Activated CD8-positive, alpha-beta T cell treated with anti-CD3 and anti-CD28 coated beads for 36 hours (primary cell): ENCODE measurements around the gene FOXJ2. TPM values are rescaled to one million over a fixed set of nuclear protein-coding genes. Genes with fewer than 3 reads are reported as not detected.

Experiments used
- ATAC-seq: fragments of 200-7000 bp; cut with Tn5 transposase; one replicate; pipeline ENCODE4 v1.10.0; 2021; ENCODE audit warnings: mild to moderate bottlenecking, moderate library complexity
- CTCF ChIA-PET: fragments of 350-600 bp; sonication (Branson Sonifier 250); formaldehyde crosslinking; loops from one replicate; lab custom pipeline; 2021; ENCODE audit warnings: antibody characterized with exemption; lab: Charles Lee
- POLR2A ChIA-PET: fragments of 350-600 bp; sonication (Branson Sonifier 250); formaldehyde crosslinking; loops from one replicate; lab custom pipeline; 2021; ENCODE audit warnings: antibody characterized with exemption; lab: Charles Lee
- DNase-seq: peaks from one replicate; pipeline ENCODE4 v3.0.0-alpha.2; 2020
- H3K27ac Mint-ChIP-seq: one replicate; pipeline ENCODE4 v1.8.0; 2021; ENCODE audit warnings: mild to moderate bottlenecking, mixed read lengths
- H3K27me3 Mint-ChIP-seq: one replicate; pipeline ENCODE4 v1.8.0; 2021; ENCODE audit warnings: mixed read lengths
- H3K36me3 Mint-ChIP-seq: one replicate; pipeline ENCODE4 v1.8.0; 2021; ENCODE audit warnings: low read depth, mixed read lengths
- H3K4me1 Mint-ChIP-seq: one replicate; pipeline ENCODE4 v1.8.0; 2021; ENCODE audit warnings: low read depth, mixed read lengths
- H3K4me3 Mint-ChIP-seq: one replicate; pipeline ENCODE4 v1.8.0; 2021; ENCODE audit warnings: mild to moderate bottlenecking, moderate library complexity, mixed read lengths
- H3K9me3 Mint-ChIP-seq: one replicate; pipeline ENCODE4 v1.8.0; 2021; ENCODE audit warnings: mixed read lengths
- intact Hi-C: fragments of 100-400 bp; cut with micrococcal nuclease; formaldehyde crosslinking; loops from one replicate; pipeline ENCODE4 v1.10.0; 2022
- total RNA-seq, 2 experiments: library from RNA; stranded (reverse); gene quantifications; one replicate each; pipeline ENCODE4 v1.2.3, GENCODE V29; 2021
- TF ChIP-seq, protein P1 (sequence below): fragments of 200-600 bp; IDR thresholded peaks from one replicate; pipeline ENCODE4 v1.8.0; 2022; ENCODE audit warnings: antibody characterized with exemption, mild to moderate bottlenecking

Gene FOXJ2
- total RNA-seq, 2 experiments from 2014 or later: 11.1 to 12.8 TPM

DNA sequence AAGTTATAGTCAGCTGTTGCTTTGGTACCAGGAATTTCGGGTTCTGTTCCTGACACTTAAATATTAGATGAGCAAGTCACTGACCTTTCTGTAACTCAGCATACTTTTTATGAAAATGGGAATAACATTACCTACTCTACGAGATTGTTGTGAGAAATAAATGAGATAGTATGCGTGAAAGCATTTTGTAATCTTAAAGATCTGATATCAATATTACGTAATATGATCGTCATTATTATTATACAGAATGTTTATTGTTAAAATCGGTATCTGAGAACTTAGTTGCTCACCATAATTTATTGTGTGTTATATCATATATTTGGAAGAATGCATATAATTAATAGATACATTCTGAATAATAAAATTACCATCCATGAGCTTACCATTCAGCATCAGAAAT is 43.4 kb downstream of the FOXJ2 start:
- ATAC-seq (no peak), DNase-seq (no peak)
- TF ChIP-seq, protein P1, sequence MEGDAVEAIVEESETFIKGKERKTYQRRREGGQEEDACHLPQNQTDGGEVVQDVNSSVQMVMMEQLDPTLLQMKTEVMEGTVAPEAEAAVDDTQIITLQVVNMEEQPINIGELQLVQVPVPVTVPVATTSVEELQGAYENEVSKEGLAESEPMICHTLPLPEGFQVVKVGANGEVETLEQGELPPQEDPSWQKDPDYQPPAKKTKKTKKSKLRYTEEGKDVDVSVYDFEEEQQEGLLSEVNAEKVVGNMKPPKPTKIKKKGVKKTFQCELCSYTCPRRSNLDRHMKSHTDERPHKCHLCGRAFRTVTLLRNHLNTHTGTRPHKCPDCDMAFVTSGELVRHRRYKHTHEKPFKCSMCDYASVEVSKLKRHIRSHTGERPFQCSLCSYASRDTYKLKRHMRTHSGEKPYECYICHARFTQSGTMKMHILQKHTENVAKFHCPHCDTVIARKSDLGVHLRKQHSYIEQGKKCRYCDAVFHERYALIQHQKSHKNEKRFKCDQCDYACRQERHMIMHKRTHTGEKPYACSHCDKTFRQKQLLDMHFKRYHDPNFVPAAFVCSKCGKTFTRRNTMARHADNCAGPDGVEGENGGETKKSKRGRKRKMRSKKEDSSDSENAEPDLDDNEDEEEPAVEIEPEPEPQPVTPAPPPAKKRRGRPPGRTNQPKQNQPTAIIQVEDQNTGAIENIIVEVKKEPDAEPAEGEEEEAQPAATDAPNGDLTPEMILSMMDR: no peak
- H3K27ac Mint-ChIP-seq: no peak overlapping the region
- ChIA-PET CTCF (interaction anchor here (1.3 to 10.7 kb wide), 2 partner anchors 13 to 30 kb away, joined by 4 to 269 read pairs; no protein-coding TSS in a partner anchor), POLR2A (interaction anchor here (1.0 kb wide), 1 partner anchor 16 kb away, joined by 3 read pairs; no protein-coding TSS in a partner anchor)
- H3K36me3 Mint-ChIP-seq: no peaks in the 10 kb centered on the region
- intact Hi-C loops: no loop called here
- no peaks in the 10 kb centered on the region for H3K27me3 Mint-ChIP-seq
- H3K9me3 Mint-ChIP-seq: no peaks in the 10 kb centered on the region
- H3K4me3 Mint-ChIP-seq: no peak overlapping the region
- H3K4me1 Mint-ChIP-seq: peaks cover 35% of the 10 kb centered on the region

DNA sequence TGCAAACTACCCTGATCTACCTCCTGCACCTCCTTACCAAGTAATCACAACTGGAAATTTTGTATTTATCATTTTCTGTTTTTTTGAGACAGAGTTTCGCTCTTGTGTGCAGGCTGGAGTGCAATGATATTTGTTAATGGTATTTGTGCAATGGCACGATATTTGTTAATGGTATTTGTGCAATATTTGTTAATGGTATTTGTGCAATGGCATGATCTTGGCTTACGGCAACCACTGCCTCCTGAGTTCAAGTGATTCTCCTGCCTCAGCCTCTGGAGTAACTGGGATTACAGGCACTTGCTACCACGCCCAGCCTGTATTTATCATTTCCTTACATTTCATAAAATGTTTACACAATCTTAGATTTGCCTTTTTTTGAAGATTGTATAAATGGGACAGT is 43.9 kb downstream of the FOXJ2 start:
- Mint-ChIP-seq H3K27me3 (no peaks in the 10 kb centered on the region), H3K4me1 (peaks cover 39% of the 10 kb centered on the region), H3K36me3 (no peaks in the 10 kb centered on the region), H3K27ac (no peak overlapping the region), H3K4me3 (no peak overlapping the region), H3K9me3 (no peaks in the 10 kb centered on the region)
- TF ChIP-seq, protein P1: no peak
- intact Hi-C loops: no loop called here
- ChIA-PET CTCF (interaction anchor here (1.9 to 10.7 kb wide), 3 partner anchors 15 to 30 kb away, joined by 6 to 269 read pairs (median 9); no protein-coding TSS in a partner anchor), POLR2A (interaction anchor here (0.6 to 3.2 kb wide), 3 partner anchors 10 to 217 kb away, joined by 3 to 14 read pairs (median 3); partner anchors contain the start of gene C3AR1)
- ATAC-seq (no peak), DNase-seq (no peak)

DNA sequence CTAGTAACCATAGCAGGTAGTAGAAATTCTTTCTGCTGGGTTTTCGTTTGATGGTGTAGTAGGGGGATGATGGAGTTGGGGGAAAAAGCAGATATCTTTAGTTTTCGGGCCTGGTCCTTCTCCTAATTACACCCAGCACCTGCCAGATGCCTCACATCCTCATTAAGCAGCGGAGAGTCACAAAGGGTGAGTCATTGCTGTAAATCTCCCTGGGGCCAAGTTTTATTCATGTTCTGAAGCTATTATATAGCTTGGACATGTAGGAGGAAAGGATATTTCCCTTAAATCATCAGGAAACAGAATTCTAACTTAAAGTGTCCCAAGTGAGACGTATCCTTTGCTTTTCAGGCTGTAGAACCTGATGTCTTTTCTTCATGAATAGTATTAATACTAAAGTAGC is 44.7 kb downstream of the FOXJ2 start:
- Mint-ChIP-seq H3K27ac (no peak overlapping the region), H3K4me1 (peaks cover 39% of the 10 kb centered on the region), H3K27me3 (no peaks in the 10 kb centered on the region), H3K9me3 (no peaks in the 10 kb centered on the region), H3K4me3 (no peak overlapping the region), H3K36me3 (no peaks in the 10 kb centered on the region)
- POLR2A ChIA-PET: interaction anchor here (0.6 to 3.2 kb wide), 6 partner anchors 11 to 218 kb away, joined by 3 to 14 read pairs (median 3); partner anchors contain the start of gene C3AR1
- intact Hi-C loops: no loop called here
- CTCF ChIA-PET: interaction anchor here (1.1 to 10.7 kb wide), 15 partner anchors 10 to 401 kb away, joined by 3 to 269 read pairs (median 9); partner anchors contain the start of genes C3AR1 and FOXJ2
- no peak for DNase-seq
- TF ChIP-seq, protein P1: no peak
- ATAC-seq: no peak

DNA sequence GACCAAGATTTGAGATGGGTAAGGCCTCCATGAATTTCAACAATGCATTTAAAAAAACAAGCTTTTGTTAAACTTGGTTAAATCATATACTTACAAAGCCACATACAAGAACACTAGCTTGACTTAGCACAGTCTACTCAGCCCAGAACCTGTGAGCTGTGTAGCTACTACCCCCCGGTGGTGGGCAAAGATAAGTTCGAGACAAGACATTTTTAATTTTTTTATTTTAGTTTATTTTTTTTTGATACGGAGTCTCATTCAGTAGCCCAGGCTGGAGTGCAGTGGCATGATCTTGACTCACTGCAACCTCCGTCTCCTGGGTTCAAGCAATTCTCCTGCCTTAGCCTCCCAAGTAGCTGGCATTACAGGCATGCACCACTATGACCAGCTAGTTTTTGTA is 45.9 kb downstream of the FOXJ2 start:
- no peak overlapping the region for H3K4me3 Mint-ChIP-seq
- intact Hi-C loops: loop anchor here (1.0 kb wide), 1 partner anchor 32 kb away; no protein-coding TSS in a partner anchor
- H3K27me3 Mint-ChIP-seq: no peaks in the 10 kb centered on the region
- peak; percentile 72 for DNase-seq
- POLR2A ChIA-PET: interaction anchor here (0.7 to 3.2 kb wide), 8 partner anchors 12 to 46 kb away, joined by 3 to 14 read pairs (median 3); partner anchors contain the start of genes C3AR1 and FOXJ2
- CTCF ChIA-PET: interaction anchor here (0.6 to 10.7 kb wide), 32 partner anchors 8 to 402 kb away, joined by 3 to 269 read pairs (median 6); partner anchors contain the start of genes C3AR1 and FOXJ2
- TF ChIP-seq, protein P1: peak; percentile 50
- H3K4me1 Mint-ChIP-seq: peaks cover 41% of the 10 kb centered on the region
- peak overlapping the region; percentile 96 for H3K27ac Mint-ChIP-seq
- H3K9me3 Mint-ChIP-seq: no peaks in the 10 kb centered on the region
- H3K36me3 Mint-ChIP-seq: peaks cover 3% of the 10 kb centered on the region
- peak; percentile 37 for ATAC-seq

DNA sequence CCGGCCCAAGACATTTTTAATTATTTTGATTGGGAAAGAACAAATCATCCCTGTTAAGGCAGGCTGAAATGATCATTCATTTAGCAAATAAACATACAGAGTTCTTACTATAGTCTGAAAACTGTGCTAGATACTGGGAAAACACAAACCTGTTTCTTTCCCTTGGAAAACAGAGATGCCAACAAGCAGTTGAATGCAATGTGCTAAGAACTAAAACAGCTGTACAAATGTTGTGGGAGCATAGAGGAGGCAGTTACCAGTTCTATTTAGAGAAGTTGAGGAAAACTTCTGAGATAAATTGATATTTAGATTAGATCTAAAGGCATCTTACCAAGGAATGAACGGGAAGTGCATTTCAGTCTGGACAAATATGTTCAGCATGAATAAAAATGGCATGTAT is 46.4 kb downstream of the FOXJ2 start:
- H3K4me3 Mint-ChIP-seq: no peak overlapping the region
- TF ChIP-seq, protein P1: no peak
- no peaks in the 10 kb centered on the region for H3K27me3 Mint-ChIP-seq
- H3K4me1 Mint-ChIP-seq: peaks cover 46% of the 10 kb centered on the region
- H3K27ac Mint-ChIP-seq: peak overlapping the region; percentile 96
- CTCF ChIA-PET: interaction anchor here (0.6 to 10.7 kb wide), 21 partner anchors 9 to 219 kb away, joined by 3 to 269 read pairs (median 9); partner anchors contain the start of genes C3AR1 and FOXJ2
- peaks cover 8% of the 10 kb centered on the region for H3K36me3 Mint-ChIP-seq
- ATAC-seq (no peak), DNase-seq (no peak)
- H3K9me3 Mint-ChIP-seq: no peaks in the 10 kb centered on the region
- intact Hi-C loops: loop anchor here (1.0 kb wide), 1 partner anchor 33 kb away; no protein-coding TSS in a partner anchor
- POLR2A ChIA-PET: interaction anchor here (0.6 to 3.2 kb wide), 5 partner anchors 12 to 208 kb away, joined by 3 to 14 read pairs (median 3); partner anchors contain the start of gene C3AR1
